ENCODE results near the gene STXBP1.

STXBP1 gene

DNA sequence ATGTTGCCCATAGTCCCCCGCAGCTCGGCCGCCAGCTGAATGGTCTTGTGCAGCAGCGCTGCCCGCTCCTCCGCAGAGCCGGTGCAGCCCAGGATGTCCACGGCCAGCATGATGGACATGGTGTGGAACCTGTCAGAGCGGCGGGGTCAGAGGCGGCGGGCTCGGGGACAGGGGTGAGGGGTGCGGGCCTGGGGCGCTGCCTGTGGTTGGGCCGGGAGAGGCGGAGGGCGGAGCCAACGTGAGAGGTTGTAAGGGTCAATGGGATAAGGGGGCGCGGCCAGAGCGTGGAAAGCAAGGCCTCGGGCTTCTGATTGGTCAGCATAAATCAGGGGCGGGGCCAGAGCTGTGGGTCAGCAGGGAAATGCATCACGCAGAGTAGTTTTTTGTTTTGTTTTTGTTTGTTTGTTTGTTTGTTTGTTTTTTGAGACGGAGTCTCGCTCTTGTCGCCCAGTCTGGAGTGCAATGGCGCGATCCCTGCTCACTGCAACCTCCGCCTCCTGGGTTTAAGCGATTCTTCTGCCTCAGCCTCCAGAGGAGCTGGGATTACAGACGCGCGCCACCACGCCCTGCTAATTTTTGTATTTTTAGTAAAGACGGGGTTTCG is 129.9 kb downstream of the STXBP1 start:
- no peak for DNase-seq

All from activated CD4-positive, alpha-beta T cell treated with anti-CD3 and anti-CD28 coated beads, Interleukin-2, amount 50 U/mL, for 16 hours (primary cell).